Stomach (tissue), 9 donors: ENCODE measurements around the gene HOXC12. TPM values are rescaled to one million over a fixed set of nuclear protein-coding genes. Genes with fewer than 3 reads are reported as not detected.

ENCODE experiments used
- DNase-seq, 2 donors: peaks; one replicate each; pipeline versions ENCODE4 v3.0.0 to v3.0.0-alpha.2; 2013 to 2019
- H3K27ac ChIP-seq, 5 donors: fragments of 200-600 bp in 4 of 5; sonication (generic) in 4 of 5; one replicate each; pipeline ENCODE4 v1.5.1; 2013 to 2019; ENCODE audit warnings: mild to moderate bottlenecking in 1 of 5, moderate library complexity in 1 of 5
- H3K27me3 ChIP-seq, 3 donors: fragments of 200-600 bp; sonication (generic); one replicate each; pipeline ENCODE4 v1.5.1; 2017 to 2019; ENCODE audit warnings: mixed run types in 1 of 3
- H3K36me3 ChIP-seq, 4 donors: fragments of 200-600 bp; sonication (generic); 1 replicate in 3 of 4; 2 replicates in 1 of 4; pipeline ENCODE4 v1.5.1; 2016 to 2019
- H3K4me1 ChIP-seq, 4 donors: fragments of 200-600 bp; sonication (generic); one replicate each; pipeline ENCODE4 v1.5.1; 2016 to 2019
- H3K4me3 ChIP-seq, 4 donors: fragments of 200-600 bp; sonication (generic) in 3 of 4; one replicate each; pipeline ENCODE4 v1.5.1; 2016 to 2019; ENCODE audit warnings: mild to moderate bottlenecking in 1 of 4
- H3K9me3 ChIP-seq, 4 donors: fragments of 200-600 bp; sonication (generic); one replicate each; pipeline ENCODE4 v1.5.1; 2016 to 2019
- EP300 ChIP-seq: sonication (generic); formaldehyde crosslinking; IDR thresholded peaks from one replicate; pipeline ENCODE4 v1.6.1; 2017; ENCODE audit warnings: antibody characterized with exemption
- POLR2A ChIP-seq, 4 donors: fragments of 450-650 bp; IDR thresholded peaks; one replicate each; pipeline ENCODE4 v1.6.1; 2016; ENCODE audit warnings: antibody characterized with exemption in 4 of 4, control low read depth in 2 of 4, mild to moderate bottlenecking in 1 of 4, moderate library complexity in 1 of 4
- POLR2AphosphoS5 ChIP-seq, 3 donors: sonication (generic); formaldehyde crosslinking; IDR thresholded peaks; one replicate each; pipeline ENCODE4 v1.6.1; 2016; ENCODE audit warnings: antibody characterized with exemption in 3 of 3
- WGBS, 5 donors: extraction: QIAGEN DNeasy Blood & Tissue Kit in 3 of 5; methylation state at CpG; one replicate each; pipeline versions ENCODE4 v1.1.5 to v1.1.7; 2013 to 2018; 5-methylcytosine and 5-hydroxymethylcytosine counted together
- intact Hi-C: fragments of 100-400 bp; cut with DNase I; formaldehyde crosslinking; loops from one replicate; pipeline ENCODE4 v1.15.1; 2023; ENCODE audit warnings: low total_unique reads
- polyA plus RNA-seq, 3 donors: library from polyadenylated mRNA; stranded (reverse); fragments of 200-250 nt; gene quantifications; one replicate each; pipeline ENCODE4 v1.2.3, GENCODE V29; 2013
- total RNA-seq, 5 donors: library from RNA; depleted of rRNA; stranded (reverse); fragments of >200 nt; gene quantifications; one replicate each; pipeline versions ENCODE4 v1.1.0 to v1.2.3, GENCODE V29; 2014 to 2016
- TF ChIP-seq, protein P1 (sequence below), 7 experiments: fragments of 450-650 bp in 4 of 7; fragments of 200-600 bp in 3 of 7; sonication (generic) in 3 of 7; IDR thresholded peaks; one replicate each; pipeline ENCODE4 v1.5.1; 2016 to 2019; ENCODE audit warnings: antibody characterized with exemption in 7 of 7, control low read depth in 2 of 7, mild to moderate bottlenecking in 1 of 7
- donor health status: healthy with polysubstance abuse.
- donor health status: Bipolar disorder and iron deficiency.
- donor health status: healthy.

The HOXC12 gene
- total and polyA plus RNA-seq, 8 donors, result not detected

DNA sequence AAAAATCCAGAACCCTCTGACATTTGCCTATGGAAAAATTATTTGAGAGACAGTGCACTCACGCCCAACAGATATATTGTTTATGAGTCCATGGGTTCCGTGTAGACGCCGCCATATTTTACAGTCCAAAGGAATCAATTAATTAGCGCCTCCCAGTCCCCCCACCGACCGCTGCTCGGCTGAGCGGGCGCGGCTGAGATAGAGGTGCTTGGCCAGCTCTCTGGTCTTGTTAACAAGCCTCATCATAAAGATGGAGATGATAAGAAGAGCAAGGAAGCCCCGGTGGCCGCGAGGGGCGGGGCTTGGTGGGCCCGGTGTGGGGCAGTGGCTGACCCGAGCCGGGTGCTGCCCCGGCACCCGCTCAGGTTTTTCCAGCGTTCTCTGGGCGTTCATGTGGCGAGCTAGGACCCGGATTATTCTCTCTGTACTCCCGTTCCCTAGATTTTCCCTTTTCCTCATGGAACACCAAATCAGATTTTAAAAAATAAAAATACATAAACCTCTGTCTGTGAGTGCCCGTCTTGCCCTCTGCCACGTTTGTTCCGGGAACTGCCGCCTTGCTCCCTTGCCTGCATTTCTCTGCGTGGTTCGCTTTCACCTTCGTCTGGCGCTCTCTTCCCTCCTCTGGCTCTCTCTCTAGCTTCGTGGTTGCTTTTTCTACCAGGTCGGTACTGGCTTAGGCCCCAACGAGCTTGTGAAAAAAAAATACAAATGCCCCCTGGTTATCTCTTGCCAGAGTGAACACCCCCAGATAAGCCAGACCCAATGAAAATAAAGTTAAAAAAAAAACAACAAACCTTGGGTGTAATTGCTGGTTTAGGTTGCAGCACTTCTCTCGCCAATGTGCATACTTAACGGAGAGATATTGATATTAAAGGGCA, 9.0 kb downstream of the HOXC12 start:
- TF ChIP-seq POLR2AphosphoS5 (IDR thresholded peaks at IDR 0.05), result no peak
- TF ChIP-seq EP300, result no peak
- TF ChIP-seq, protein P1, sequence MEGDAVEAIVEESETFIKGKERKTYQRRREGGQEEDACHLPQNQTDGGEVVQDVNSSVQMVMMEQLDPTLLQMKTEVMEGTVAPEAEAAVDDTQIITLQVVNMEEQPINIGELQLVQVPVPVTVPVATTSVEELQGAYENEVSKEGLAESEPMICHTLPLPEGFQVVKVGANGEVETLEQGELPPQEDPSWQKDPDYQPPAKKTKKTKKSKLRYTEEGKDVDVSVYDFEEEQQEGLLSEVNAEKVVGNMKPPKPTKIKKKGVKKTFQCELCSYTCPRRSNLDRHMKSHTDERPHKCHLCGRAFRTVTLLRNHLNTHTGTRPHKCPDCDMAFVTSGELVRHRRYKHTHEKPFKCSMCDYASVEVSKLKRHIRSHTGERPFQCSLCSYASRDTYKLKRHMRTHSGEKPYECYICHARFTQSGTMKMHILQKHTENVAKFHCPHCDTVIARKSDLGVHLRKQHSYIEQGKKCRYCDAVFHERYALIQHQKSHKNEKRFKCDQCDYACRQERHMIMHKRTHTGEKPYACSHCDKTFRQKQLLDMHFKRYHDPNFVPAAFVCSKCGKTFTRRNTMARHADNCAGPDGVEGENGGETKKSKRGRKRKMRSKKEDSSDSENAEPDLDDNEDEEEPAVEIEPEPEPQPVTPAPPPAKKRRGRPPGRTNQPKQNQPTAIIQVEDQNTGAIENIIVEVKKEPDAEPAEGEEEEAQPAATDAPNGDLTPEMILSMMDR (IDR thresholded peaks at IDR 0.05), result no peak
- TF ChIP-seq POLR2A (IDR thresholded peaks at IDR 0.05), result no peak
- no peak for DNase-seq
- Histone ChIP-seq H3K4me3 (no peak overlapping the region), H3K4me1 (peaks cover 8 to 46% (median 33%) of the 10 kb centered on the region in 4 donors), H3K36me3 (no peaks in the 10 kb centered on the region), H3K27ac (no peak overlapping the region), H3K9me3 (peaks cover 0 to 4% (median 0%) of the 10 kb centered on the region in 4 donors), H3K27me3 (peaks cover 80 to 100% (median 100%) of the 10 kb centered on the region in 3 donors)
- WGBS, 5 donors, result 10 to 12% (median 10%) methylated on average over 38 of the region's 38 CpGs
- intact Hi-C loops, result no loop called here

- WGBS, 5 donors, result 3 to 16% (median 4%) methylated on average over 2 of the region's 2 CpGs
These were observed 9.6 kb downstream of the HOXC12 start for GRCh38 chr12:53964315-53964713.

DNA sequence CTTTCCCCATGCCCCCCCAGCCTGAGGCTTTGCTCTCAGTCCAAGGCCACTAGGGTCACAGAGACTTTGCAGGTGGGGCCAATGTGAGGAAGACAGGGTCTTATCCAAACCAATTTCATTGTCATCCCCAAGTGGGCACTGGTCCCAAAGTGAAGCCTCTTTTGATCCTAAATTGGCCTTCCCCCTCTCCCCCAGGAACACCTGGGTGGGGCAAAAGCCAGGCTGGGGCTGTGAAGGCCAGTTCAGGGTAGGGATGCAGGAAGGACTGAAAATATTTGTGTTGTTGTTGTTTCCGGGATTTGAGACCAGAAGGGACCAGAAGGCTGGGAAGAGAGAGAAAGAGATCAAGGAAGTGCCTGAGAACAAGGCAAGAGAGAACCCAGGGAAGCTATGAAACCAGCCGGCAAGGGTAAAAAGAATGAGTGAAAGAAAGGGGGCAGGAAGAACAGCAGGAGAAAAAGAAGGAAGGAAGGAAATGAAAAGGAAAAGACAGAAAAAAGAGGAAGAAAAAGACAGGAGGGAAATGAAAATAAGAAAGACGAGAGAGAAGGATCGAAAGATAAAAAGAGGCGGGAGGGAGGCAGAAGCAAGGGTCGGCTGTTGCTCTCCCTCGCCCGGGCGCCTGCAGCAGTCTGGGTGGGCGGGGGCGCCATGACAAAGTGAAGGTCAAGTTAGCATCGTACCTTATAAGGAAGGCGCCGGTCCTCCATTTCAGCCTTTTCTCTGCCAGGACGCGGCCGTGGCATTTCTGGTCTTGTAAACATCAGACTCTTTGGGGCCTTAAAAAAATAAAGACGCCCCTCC, 10.8 kb downstream of the HOXC12 start:
- intact Hi-C loops, result no loop called here
- H3K27ac ChIP-seq, result no peak overlapping the region
- peaks cover 0 to 4% (median 0%) of the 10 kb centered on the region in 4 donors for H3K9me3 ChIP-seq
- 4 to 5% (median 5%) methylated on average over 18 of the region's 18 CpGs for WGBS, 5 donors
- H3K4me3 ChIP-seq, result no peak overlapping the region
- H3K36me3 ChIP-seq, result no peaks in the 10 kb centered on the region
- peaks cover 8 to 46% (median 32%) of the 10 kb centered on the region in 4 donors for H3K4me1 ChIP-seq
- peaks cover 82 to 100% (median 100%) of the 10 kb centered on the region in 3 donors for H3K27me3 ChIP-seq
- DNase-seq, result no peak
- TF ChIP-seq, protein P1 (IDR thresholded peaks at IDR 0.05), result no peak
- TF ChIP-seq POLR2A (IDR thresholded peaks at IDR 0.05) (no peak), EP300 (no peak), POLR2AphosphoS5 (IDR thresholded peaks at IDR 0.05) (no peak)

More at GRCh38 chr12:53964315-53964713, 9.6 kb downstream of the HOXC12 start:
- DNase-seq, result no peak
- no peak for TF ChIP-seq EP300
- no peak for TF ChIP-seq POLR2A (IDR thresholded peaks at IDR 0.05)
- TF ChIP-seq, protein P1 (IDR thresholded peaks at IDR 0.05), result no peak
- no peak for TF ChIP-seq POLR2AphosphoS5 (IDR thresholded peaks at IDR 0.05)
- intact Hi-C loops, result no loop called here
- Histone ChIP-seq H3K4me3 (no peak overlapping the region), H3K36me3 (no peaks in the 10 kb centered on the region), H3K27ac (no peak overlapping the region), H3K27me3 (peaks cover 80 to 100% (median 100%) of the 10 kb centered on the region in 3 donors), H3K9me3 (peaks cover 0 to 4% (median 0%) of the 10 kb centered on the region in 4 donors), H3K4me1 (peaks cover 8 to 46% (median 33%) of the 10 kb centered on the region in 4 donors)

DNA sequence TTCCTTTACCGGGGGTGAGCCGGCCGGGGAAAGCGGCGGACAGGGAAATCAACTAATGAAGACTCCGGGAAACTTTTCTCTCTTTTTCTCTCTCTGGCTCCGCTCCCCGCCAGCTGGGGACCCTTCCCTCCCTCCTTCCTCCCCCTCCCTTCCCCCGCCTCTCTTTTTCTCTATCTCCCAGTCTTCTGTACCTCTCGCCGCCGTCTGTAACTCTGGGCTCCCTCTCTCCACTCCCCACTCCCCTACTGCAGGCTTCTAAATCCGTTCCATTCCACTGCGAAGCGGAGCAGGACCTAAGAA, 11.3 kb downstream of the HOXC12 start:
- 5 to 10% (median 8%) methylated on average over 15 of the region's 15 CpGs for WGBS, 5 donors
- H3K36me3 ChIP-seq, result no peaks in the 10 kb centered on the region
- peaks cover 8 to 41% (median 27%) of the 10 kb centered on the region in 4 donors for H3K4me1 ChIP-seq
- H3K4me3 ChIP-seq, result no peak overlapping the region
- intact Hi-C loops, result no loop called here
- DNase-seq, result no peak
- H3K27me3 ChIP-seq, result peaks cover 79 to 100% (median 100%) of the 10 kb centered on the region in 3 donors
- H3K27ac ChIP-seq, result no peak overlapping the region
- TF ChIP-seq EP300, result no peak
- TF ChIP-seq, protein P1 (IDR thresholded peaks at IDR 0.05), result no peak
- TF ChIP-seq POLR2AphosphoS5 (IDR thresholded peaks at IDR 0.05), result no peak
- no peak for TF ChIP-seq POLR2A (IDR thresholded peaks at IDR 0.05)
- H3K9me3 ChIP-seq, result peaks cover 0 to 4% (median 0%) of the 10 kb centered on the region in 4 donors
